Activated T-helper 1 cell treated with anti-CD3 and anti-CD28 coated beads, Interleukin-12 subunit alpha, Interleukin-12 subunit beta, Interleukin-2, Interleukin-4 antibody, amounts not matched to agents 30 ng/mL and 10 ng/mL and 1 ng/mL, durations not matched to agents 14 hours and 24 hours and 36 hours (primary cell): ENCODE data around the gene TRPC4. TPM values are rescaled to one million over a fixed set of nuclear protein-coding genes. Genes with fewer than 3 reads are reported as not detected.

ENCODE experiments used
- DNase-seq: peaks from one replicate; pipeline ENCODE4 v3.0.0; 2021; ENCODE audit warnings: low spot score
- H3K27ac Mint-ChIP-seq: one replicate; pipeline ENCODE4 v1.8.0; 2021; ENCODE audit warnings: mild to moderate bottlenecking, mixed read lengths
- H3K27me3 Mint-ChIP-seq: one replicate; pipeline ENCODE4 v1.8.0; 2022; ENCODE audit warnings: mild to moderate bottlenecking, moderate library complexity, mixed read lengths; ENCODE audit not compliant: insufficient read depth
- H3K36me3 Mint-ChIP-seq: one replicate; pipeline ENCODE4 v1.8.0; 2021; ENCODE audit warnings: low read depth, mixed read lengths
- H3K4me1 Mint-ChIP-seq: one replicate; pipeline ENCODE4 v1.8.0; 2021; ENCODE audit warnings: low read depth, mixed read lengths
- H3K4me3 Mint-ChIP-seq: one replicate; pipeline ENCODE4 v1.8.0; 2021; ENCODE audit warnings: mild to moderate bottlenecking, moderate library complexity, mixed read lengths
- H3K9me3 Mint-ChIP-seq: one replicate; pipeline ENCODE4 v1.8.0; 2021; ENCODE audit warnings: mixed read lengths
- intact Hi-C: fragments of 100-400 bp; cut with micrococcal nuclease; formaldehyde crosslinking; loops from one replicate; pipeline ENCODE4 v1.15.1; 2024
- total RNA-seq: library from RNA; stranded (reverse); gene quantifications from 2 replicates; pipeline ENCODE4 v1.2.3, GENCODE V29; 2022

Gene TRPC4
- total RNA-seq, 1 donor from 2014 or later = not detected

- H3K4me3 Mint-ChIP-seq = no peak overlapping the region
- intact Hi-C loops = no loop called here
- no peaks in the 10 kb centered on the region for H3K36me3 Mint-ChIP-seq
- no peak for DNase-seq
- no peak overlapping the region for H3K27ac Mint-ChIP-seq
- no peaks in the 10 kb centered on the region for H3K27me3 Mint-ChIP-seq
- no peaks in the 10 kb centered on the region for H3K4me1 Mint-ChIP-seq
- H3K9me3 Mint-ChIP-seq = no peaks in the 10 kb centered on the region
These were observed 206.9 kb downstream of the TRPC4 start for GRCh38 chr13:37662624-37663023.

- no peak for DNase-seq
- no peaks in the 10 kb centered on the region for H3K36me3 Mint-ChIP-seq
- no peak overlapping the region for H3K4me3 Mint-ChIP-seq
- no peak overlapping the region for H3K27ac Mint-ChIP-seq
- no peaks in the 10 kb centered on the region for H3K9me3 Mint-ChIP-seq
- intact Hi-C loops = no loop called here
- H3K4me1 Mint-ChIP-seq = no peaks in the 10 kb centered on the region
- H3K27me3 Mint-ChIP-seq = no peaks in the 10 kb centered on the region
These were observed 211.6 kb downstream of the TRPC4 start for GRCh38 chr13:37657956-37658355.

- Mint-ChIP-seq H3K36me3 (no peaks in the 10 kb centered on the region), H3K4me1 (no peaks in the 10 kb centered on the region), H3K27me3 (no peaks in the 10 kb centered on the region), H3K27ac (no peak overlapping the region), H3K4me3 (no peak overlapping the region), H3K9me3 (no peaks in the 10 kb centered on the region)
- no peak for DNase-seq
- intact Hi-C loops = no loop called here
These were observed 212.4 kb downstream of the TRPC4 start for GRCh38 chr13:37657134-37657533.

- DNase-seq = no peak
- no peaks in the 10 kb centered on the region for H3K36me3 Mint-ChIP-seq
- H3K4me1 Mint-ChIP-seq = no peaks in the 10 kb centered on the region
- no peaks in the 10 kb centered on the region for H3K27me3 Mint-ChIP-seq
- intact Hi-C loops = no loop called here
- H3K9me3 Mint-ChIP-seq = no peaks in the 10 kb centered on the region
- H3K4me3 Mint-ChIP-seq = no peak overlapping the region
- H3K27ac Mint-ChIP-seq = no peak overlapping the region
These were observed 213.2 kb downstream of the TRPC4 start for GRCh38 chr13:37656247-37656940.

- no peaks in the 10 kb centered on the region for H3K4me1 Mint-ChIP-seq
- DNase-seq = no peak
These were observed 217.0 kb downstream of the TRPC4 start for GRCh38 chr13:37652596-37652995.

GRCh38 chr13:37651891-37652290, 217.7 kb downstream of the TRPC4 start:
- Mint-ChIP-seq H3K4me1 (no peaks in the 10 kb centered on the region), H3K9me3 (no peaks in the 10 kb centered on the region), H3K27me3 (no peaks in the 10 kb centered on the region), H3K4me3 (no peak overlapping the region), H3K36me3 (no peaks in the 10 kb centered on the region), H3K27ac (no peak overlapping the region)
- intact Hi-C loops = no loop called here
- no peak for DNase-seq

More at GRCh38 chr13:37652596-37652995, 217.0 kb downstream of the TRPC4 start:
- Mint-ChIP-seq H3K27me3 (no peaks in the 10 kb centered on the region), H3K36me3 (no peaks in the 10 kb centered on the region), H3K27ac (no peak overlapping the region), H3K9me3 (no peaks in the 10 kb centered on the region), H3K4me3 (no peak overlapping the region)
- intact Hi-C loops = no loop called here

- Mint-ChIP-seq H3K27me3 (no peaks in the 10 kb centered on the region), H3K4me3 (no peak overlapping the region), H3K27ac (no peak overlapping the region), H3K4me1 (no peaks in the 10 kb centered on the region), H3K9me3 (peaks cover 3% of the 10 kb centered on the region), H3K36me3 (no peaks in the 10 kb centered on the region)
- intact Hi-C loops = no loop called here
- DNase-seq = no peak
These were observed 221.0 kb downstream of the TRPC4 start for GRCh38 chr13:37648609-37649008.

GRCh38 chr13:37647031-37647650, 222.4 kb downstream of the TRPC4 start:
- intact Hi-C loops = no loop called here
- Mint-ChIP-seq H3K4me1 (no peaks in the 10 kb centered on the region), H3K4me3 (no peak overlapping the region), H3K27me3 (no peaks in the 10 kb centered on the region), H3K27ac (no peak overlapping the region), H3K36me3 (no peaks in the 10 kb centered on the region), H3K9me3 (peaks cover 3% of the 10 kb centered on the region)
- no peak for DNase-seq

GRCh38 chr13:37646531-37646930, 223.0 kb downstream of the TRPC4 start:
- no peak overlapping the region for H3K4me3 Mint-ChIP-seq
- H3K27ac Mint-ChIP-seq = no peak overlapping the region
- DNase-seq = no peak
- intact Hi-C loops = no loop called here
- no peaks in the 10 kb centered on the region for H3K4me1 Mint-ChIP-seq
- no peaks in the 10 kb centered on the region for H3K36me3 Mint-ChIP-seq
- peaks cover 3% of the 10 kb centered on the region for H3K9me3 Mint-ChIP-seq
- no peaks in the 10 kb centered on the region for H3K27me3 Mint-ChIP-seq

GRCh38 chr13:37645181-37645740, 224.3 kb downstream of the TRPC4 start:
- Mint-ChIP-seq H3K36me3 (no peaks in the 10 kb centered on the region), H3K27me3 (no peaks in the 10 kb centered on the region), H3K4me1 (no peaks in the 10 kb centered on the region), H3K27ac (no peak overlapping the region), H3K4me3 (no peak overlapping the region), H3K9me3 (peaks cover 3% of the 10 kb centered on the region)
- intact Hi-C loops = no loop called here
- no peak for DNase-seq

- Mint-ChIP-seq H3K36me3 (no peaks in the 10 kb centered on the region), H3K4me3 (no peak overlapping the region), H3K27ac (no peak overlapping the region), H3K27me3 (no peaks in the 10 kb centered on the region), H3K4me1 (no peaks in the 10 kb centered on the region), H3K9me3 (peaks cover 3% of the 10 kb centered on the region)
- intact Hi-C loops = no loop called here
- DNase-seq = no peak
These were observed 228.2 kb downstream of the TRPC4 start for GRCh38 chr13:37641391-37641790.

- Mint-ChIP-seq H3K27me3 (no peaks in the 10 kb centered on the region), H3K27ac (no peak overlapping the region), H3K36me3 (no peaks in the 10 kb centered on the region), H3K9me3 (peaks cover 3% of the 10 kb centered on the region), H3K4me3 (no peak overlapping the region), H3K4me1 (no peaks in the 10 kb centered on the region)
- no peak for DNase-seq
- intact Hi-C loops = no loop called here
These were observed 229.1 kb downstream of the TRPC4 start for GRCh38 chr13:37640499-37640898.

GRCh38 chr13:37636701-37637100, 232.9 kb downstream of the TRPC4 start:
- Mint-ChIP-seq H3K4me1 (no peaks in the 10 kb centered on the region), H3K27ac (no peak overlapping the region), H3K4me3 (no peak overlapping the region), H3K9me3 (no peaks in the 10 kb centered on the region), H3K27me3 (no peaks in the 10 kb centered on the region), H3K36me3 (no peaks in the 10 kb centered on the region)
- intact Hi-C loops = no loop called here
- DNase-seq = no peak
